Measurements from ENCODE around the gene RTP5. TPM values are rescaled to one million over a fixed set of nuclear protein-coding genes. Genes with fewer than 3 reads are reported as not detected.

Gene RTP5
- total and polyA plus RNA-seq, 2 of the 8 experiments (the other 6 are each of a cell fraction or from before 2014, with no cell fraction given) = not detected

- no peaks in the 10 kb centered on the region for H3K79me2 ChIP-seq (ENCODE audit: control insufficient read depth in 1 of 2, insufficient read depth in 2 of 2, low read length in 2 of 2)
- no peak overlapping the region for H2AFZ ChIP-seq (ENCODE audit: low read length)
- H2BK12ac ChIP-seq (ENCODE audit: low read depth, low read length) = no peak overlapping the region
- H3K9ac ChIP-seq (replicated peaks in 1 of 4; ENCODE audit: extremely low read depth in 1 of 4, low read depth in 3 of 4, low read length in 3 of 4) = no peak overlapping the region
- ChIA-PET POLR2A (ENCODE audit: partially characterized antibody) (no interaction called here), CTCF (ENCODE audit: partially characterized antibody) (interaction anchor here (1.3 to 1.6 kb wide), 4 partner anchors 9 to 84 kb away, joined by 3 to 5 read pairs (median 3); no protein-coding TSS in a partner anchor)
- H4K91ac ChIP-seq (replicated peaks; ENCODE audit: insufficient read length, low read length) = no peak overlapping the region
- no peak overlapping the region for H3K14ac ChIP-seq (ENCODE audit: insufficient read length)
- no peak overlapping the region for H2BK15ac ChIP-seq (ENCODE audit: low read length)
- no peaks in the 10 kb centered on the region for H3K79me1 ChIP-seq (ENCODE audit: low read depth, low read length)
- no peak overlapping the region for H3K56ac ChIP-seq (replicated peaks; ENCODE audit: insufficient read length, low read depth, low read length)
- H3K23ac ChIP-seq (ENCODE audit: insufficient read length) = no peak overlapping the region
- H4K5ac ChIP-seq (ENCODE audit: insufficient read length, low read depth, low read length) = no peak overlapping the region
- H2BK5ac ChIP-seq (ENCODE audit: low read depth, low read length) = no peak overlapping the region
- no peak overlapping the region for H2BK120ac ChIP-seq (replicated peaks; ENCODE audit: low read depth, low read length)
- TF ChIP-seq YY1 (IDR thresholded peaks at IDR 0.05; ENCODE audit: low read depth, low read length) = no peak
- TF ChIP-seq BCL11A (IDR thresholded peaks at IDR 0.05; ENCODE audit: low read depth in 2 of 2, low read length in 2 of 2) = no peak
- TF ChIP-seq CHD2 (IDR thresholded peaks at IDR 0.05; ENCODE audit: low read length) = no peak
- TF ChIP-seq JUN (IDR thresholded peaks at IDR 0.05; ENCODE audit: low read depth, low read length) = no peak
- TF ChIP-seq TCF12 (IDR thresholded peaks at IDR 0.05; ENCODE audit: low read depth, low read length) = no peak
- TF ChIP-seq SUZ12 (IDR thresholded peaks at IDR 0.05; ENCODE audit: low read length) = no peak
- TF ChIP-seq TAF1 (IDR thresholded peaks at IDR 0.05; ENCODE audit: low read depth, low read length) = no peak
- no peak for TF ChIP-seq ATF3 (IDR thresholded peaks at IDR 0.05; ENCODE audit: insufficient read depth, low read depth, low read length)
- no peak for TF ChIP-seq TBP (IDR thresholded peaks at IDR 0.05; ENCODE audit: low read depth, low read length)
- H3K4ac ChIP-seq (replicated peaks; ENCODE audit: insufficient read length, low read depth, low read length) = no peak overlapping the region
- no peak overlapping the region for H2BK20ac ChIP-seq (ENCODE audit: low read length)
- WGBS, 2 experiments (ENCODE audit: extremely low coverage in 1 of 2, insufficient coverage in 1 of 2, insufficient read length in 1 of 2, insufficient replicate concordance in 2 of 2, low coverage in 1 of 2, low lambda C conversion rate in 2 of 2, missing lambda C conversion rate in 1 of 2) = 88% methylated on average over 16 of the region's 21 CpGs; no CpG with 5 or more reads in 1 of the 2 experiments
- DNase-seq (ENCODE audit: low read depth in 1 of 2, low spot score in 2 of 2) (no peak), FAIRE-seq (no peak)
- H4K8ac ChIP-seq (ENCODE audit: extremely low read depth, insufficient read depth, low read length) = peak overlapping the region; percentile 35
- H3K4me2 ChIP-seq (ENCODE audit: insufficient read depth in 1 of 2, low read depth in 2 of 2, low read length in 2 of 2) = no peak overlapping the region
- no peaks in the 10 kb centered on the region for H3K27me3 ChIP-seq (replicated peaks in 1 of 4; ENCODE audit: control insufficient read depth in 3 of 4, extremely low read depth in 1 of 4, insufficient read depth in 3 of 4, low read length in 3 of 4)
- H2AK5ac ChIP-seq (ENCODE audit: low read depth, low read length) = no peak overlapping the region
- no peaks in the 10 kb centered on the region for H3K23me2 ChIP-seq (ENCODE audit: low read depth, low read length)
- no peak overlapping the region for H3K27ac ChIP-seq (ENCODE audit: low read depth, low read length)
- H3K9me3 ChIP-seq (ENCODE audit: insufficient read depth in 2 of 2, low read depth in 1 of 2, low read length in 1 of 2) = no peaks in the 10 kb centered on the region
- H3K4me1 ChIP-seq (replicated peaks in 1 of 4; ENCODE audit: control insufficient read depth in 3 of 4, insufficient read depth in 4 of 4, low read length in 3 of 4) = peaks cover 0 to 13% (median 6%) of the 10 kb centered on the region in 4 experiments; a peak in 6 of 7 replicates
- H4K20me1 ChIP-seq (replicated peaks in 1 of 2; ENCODE audit: control insufficient read depth in 1 of 2, insufficient read depth in 2 of 2, low read length in 2 of 2) = no peaks in the 10 kb centered on the region
- no peaks in the 10 kb centered on the region for H3K36me3 ChIP-seq (ENCODE audit: control insufficient read depth in 2 of 4, insufficient read depth in 4 of 4, low read length in 3 of 4)
- H3K18ac ChIP-seq (ENCODE audit: extremely low read depth, low read length) = no peak overlapping the region
- no peak overlapping the region for H3K4me3 ChIP-seq (ENCODE audit: extremely low read depth in 1 of 4, insufficient read depth in 2 of 4, low read depth in 3 of 4, low read length in 4 of 4)
These were observed 14.9 kb upstream of the RTP5 start for GRCh38 chr2:241854342-241855244.
